HEK293T (cell line): Measurements from ENCODE around the gene KCNJ15.

Experiments
- CTCF ChIA-PET: fragments of 350-600 bp; formaldehyde crosslinking; extraction: SDS; loops from one replicate; lab custom pipeline; 2021; ENCODE audit warnings: antibody characterized with exemption, inconsistent platforms; lab: Yijun Ruan, JAX
- POLR2A ChIA-PET: fragments of 350-600 bp; formaldehyde crosslinking; extraction: SDS; loops from one replicate; lab custom pipeline; 2020; ENCODE audit warnings: antibody characterized with exemption, inconsistent platforms; lab: Yijun Ruan, JAX
- DNase-seq: peaks from one replicate; pipeline ENCODE4 v3.0.0; 2012; ENCODE audit warnings: mixed read lengths; ENCODE audit errors: extremely low spot score
- ARNT ChIP-seq: fragments of 450-650 bp; IDR thresholded peaks from 2 replicates; pipeline ENCODE4 v1.6.1; 2017; ENCODE audit warnings: mild to moderate bottlenecking
- BHLHE40 ChIP-seq: fragments of 450-650 bp; IDR thresholded peaks from 2 replicates; pipeline ENCODE4 v1.6.1; 2016; ENCODE audit warnings: mild to moderate bottlenecking, moderate library complexity, borderline replicate concordance
- CTBP1 ChIP-seq: fragments of 450-650 bp; IDR thresholded peaks from 2 replicates; pipeline ENCODE4 v1.6.1; 2016; ENCODE audit warnings: borderline replicate concordance
- ELF4 ChIP-seq: fragments of 450-650 bp; IDR thresholded peaks from 2 replicates; pipeline ENCODE4 v1.6.1; 2017; ENCODE audit warnings: antibody characterized with exemption
- FOXA1 ChIP-seq: fragments of 450-650 bp; IDR thresholded peaks from 2 replicates; pipeline ENCODE4 v1.6.1; 2016; ENCODE audit warnings: mild to moderate bottlenecking
- FOXK2 ChIP-seq: fragments of 450-650 bp; IDR thresholded peaks from 2 replicates; pipeline ENCODE4 v1.6.1; 2016; ENCODE audit warnings: mild to moderate bottlenecking
- FOXM1 ChIP-seq: fragments of 450-650 bp; IDR thresholded peaks from 2 replicates; pipeline ENCODE4 v1.6.1; 2017; ENCODE audit warnings: mild to moderate bottlenecking, borderline replicate concordance
- HDGF ChIP-seq: fragments of 450-650 bp; IDR thresholded peaks from 2 replicates; pipeline ENCODE4 v1.6.1; 2017; ENCODE audit warnings: antibody characterized with exemption, borderline replicate concordance
- L3MBTL2 ChIP-seq: fragments of 450-650 bp; conservative IDR thresholded peaks from 2 replicates; pipeline ENCODE4 v1.6.1; 2016; ENCODE audit warnings: mild to moderate bottlenecking
- LEF1 ChIP-seq: fragments of 450-650 bp; IDR thresholded peaks from 2 replicates; pipeline ENCODE4 v1.6.1; 2017; ENCODE audit warnings: mild to moderate bottlenecking, borderline replicate concordance
- NFRKB ChIP-seq: fragments of 450-650 bp; IDR thresholded peaks from 2 replicates; pipeline ENCODE4 v1.6.1; 2016; ENCODE audit warnings: mild to moderate bottlenecking, moderate library complexity
- SP1 ChIP-seq: fragments of 450-650 bp; IDR thresholded peaks from 2 replicates; pipeline ENCODE4 v1.6.1; 2017
- SUZ12 ChIP-seq: fragments of 450-650 bp; IDR thresholded peaks from 2 replicates; pipeline ENCODE4 v1.6.1; 2016; ENCODE audit warnings: mild to moderate bottlenecking
- TARDBP ChIP-seq: fragments of 450-650 bp; IDR thresholded peaks from 2 replicates; pipeline ENCODE4 v1.6.1; 2016
- ZNF384 ChIP-seq: fragments of 450-650 bp; IDR thresholded peaks from 2 replicates; pipeline ENCODE4 v1.6.1; 2016
- TF ChIP-seq, protein P1 (sequence below): fragments of 450-650 bp; IDR thresholded peaks from 2 replicates; pipeline ENCODE4 v1.6.1; 2016

KCNJ15 gene

DNA sequence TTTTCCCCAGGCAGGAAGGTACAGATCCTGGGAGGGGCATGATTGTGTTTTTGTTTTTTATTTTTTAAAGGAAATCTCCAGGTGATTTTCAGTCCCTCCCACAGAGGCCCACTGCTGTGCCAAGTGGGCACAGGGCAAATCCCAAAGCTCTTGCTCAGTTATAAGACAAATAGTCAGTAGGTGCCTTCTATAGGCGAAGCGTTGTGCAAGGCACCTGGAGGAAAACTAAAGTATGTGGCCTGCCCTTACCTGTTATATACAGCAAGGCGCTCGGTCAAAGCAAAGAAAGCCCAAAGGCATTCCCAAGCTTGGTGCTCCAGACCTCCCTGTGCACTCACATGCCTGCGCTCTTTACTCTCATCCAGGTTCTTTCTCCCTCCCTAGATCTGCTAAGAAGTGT, 81.0 kb downstream of the KCNJ15 start:
- CTCF ChIA-PET = no interaction called here
- TF ChIP-seq ZNF384 (no peak), LEF1 (no peak), SUZ12 (no peak)
- POLR2A ChIA-PET = no interaction called here
- DNase-seq = no peak

DNA sequence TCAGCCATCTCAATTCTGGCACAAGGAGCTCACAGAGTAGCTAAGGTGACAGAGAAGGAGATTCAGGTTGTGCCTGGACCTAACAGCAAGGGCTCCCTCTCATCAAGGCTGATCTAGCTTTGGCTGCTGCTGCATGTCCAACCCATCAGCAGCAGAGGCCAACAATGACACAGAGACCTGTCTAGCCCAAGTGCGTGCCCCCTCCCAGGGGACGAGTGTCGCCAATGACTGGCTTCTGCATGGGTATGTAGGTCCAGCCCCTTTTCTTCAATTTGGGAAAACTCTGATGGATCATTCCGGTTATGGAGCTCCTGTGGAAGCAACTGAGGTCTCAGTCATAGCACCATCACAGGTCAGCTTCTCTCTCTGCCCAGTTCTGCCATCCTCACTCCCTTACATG, 83.3 kb downstream of the KCNJ15 start:
- no peak for TF ChIP-seq ARNT
- no peak for TF ChIP-seq BHLHE40
- no peak for DNase-seq
- CTCF ChIA-PET = no interaction called here
- POLR2A ChIA-PET = no interaction called here

GRCh38 chr21:38341546-38342012, 84.8 kb downstream of the KCNJ15 start:
- CTCF ChIA-PET = no interaction called here
- DNase-seq = no peak
- POLR2A ChIA-PET = no interaction called here
- TF ChIP-seq LEF1 (no peak), FOXM1 (no peak), ZNF384 (no peak), SP1 (no peak), ARNT (no peak), NFRKB (no peak), FOXA1 (no peak), TARDBP (no peak), SUZ12 (no peak), HDGF (no peak), CTBP1 (no peak), FOXK2 (no peak), ELF4 (no peak), BHLHE40 (no peak), L3MBTL2 (no peak)
- TF ChIP-seq, protein P1, sequence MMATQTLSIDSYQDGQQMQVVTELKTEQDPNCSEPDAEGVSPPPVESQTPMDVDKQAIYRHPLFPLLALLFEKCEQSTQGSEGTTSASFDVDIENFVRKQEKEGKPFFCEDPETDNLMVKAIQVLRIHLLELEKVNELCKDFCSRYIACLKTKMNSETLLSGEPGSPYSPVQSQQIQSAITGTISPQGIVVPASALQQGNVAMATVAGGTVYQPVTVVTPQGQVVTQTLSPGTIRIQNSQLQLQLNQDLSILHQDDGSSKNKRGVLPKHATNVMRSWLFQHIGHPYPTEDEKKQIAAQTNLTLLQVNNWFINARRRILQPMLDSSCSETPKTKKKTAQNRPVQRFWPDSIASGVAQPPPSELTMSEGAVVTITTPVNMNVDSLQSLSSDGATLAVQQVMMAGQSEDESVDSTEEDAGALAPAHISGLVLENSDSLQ = no peak

- ChIA-PET CTCF (no interaction called here), POLR2A (no interaction called here)
- no peak for TF ChIP-seq ARNT
- TF ChIP-seq FOXM1 = no peak
- TF ChIP-seq, protein P1 = no peak
- no peak for TF ChIP-seq BHLHE40
- TF ChIP-seq NFRKB = no peak
- no peak for TF ChIP-seq HDGF
- no peak for TF ChIP-seq FOXK2
- no peak for TF ChIP-seq ZNF384
- no peak for DNase-seq
Observed at GRCh38 chr21:38342739-38343138, 85.9 kb downstream of the KCNJ15 start.

- no peak for DNase-seq
Observed at GRCh38 chr21:38343691-38344090, 86.9 kb downstream of the KCNJ15 start.

DNA sequence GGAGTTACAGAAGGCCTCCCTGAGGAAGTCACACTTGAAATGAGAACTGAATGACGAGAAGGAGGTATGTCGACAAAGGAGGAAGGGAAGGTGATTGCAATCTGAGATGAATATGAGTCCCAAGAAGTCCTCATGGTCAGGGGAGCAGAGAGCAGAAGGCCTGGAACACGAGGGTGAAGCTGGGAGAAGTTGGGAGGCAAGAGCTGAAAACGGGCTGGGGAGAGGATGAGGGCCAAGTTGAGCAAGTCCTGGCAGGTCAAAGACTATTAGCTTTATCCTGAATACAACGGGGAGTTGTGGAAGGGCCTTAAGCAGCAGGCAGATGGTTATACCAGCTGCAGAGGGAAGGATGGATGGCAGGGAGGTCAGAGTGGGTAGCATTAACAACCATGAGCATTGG, 89.5 kb downstream of the KCNJ15 start:
- CTCF ChIA-PET = no interaction called here
- TF ChIP-seq L3MBTL2 (no peak), ARNT (no peak), SP1 (no peak), FOXA1 (no peak), BHLHE40 (no peak), SUZ12 (no peak), ZNF384 (no peak), TARDBP (no peak)
- TF ChIP-seq, protein P1 = no peak
- DNase-seq = no peak
- POLR2A ChIA-PET = no interaction called here

More at GRCh38 chr21:38343691-38344090, 86.9 kb downstream of the KCNJ15 start:
- ChIA-PET POLR2A (no interaction called here), CTCF (no interaction called here)
- TF ChIP-seq BHLHE40 (no peak), FOXK2 (no peak), ARNT (no peak), TARDBP (no peak), ELF4 (no peak), SUZ12 (no peak), ZNF384 (no peak), NFRKB (no peak), SP1 (no peak), CTBP1 (no peak), FOXA1 (no peak), LEF1 (no peak)
- TF ChIP-seq, protein P1 = no peak

- TF ChIP-seq NFRKB = no peak
- ChIA-PET POLR2A (no interaction called here), CTCF (no interaction called here)
- DNase-seq = no peak
Observed at GRCh38 chr21:38349111-38349746, 92.4 kb downstream of the KCNJ15 start.
